Omental fat pad (tissue), 4 donors: ENCODE measurements around the gene PLBD1. TPM values are rescaled to one million over a fixed set of nuclear protein-coding genes. Genes with fewer than 3 reads are reported as not detected.

Experiments used
- ATAC-seq: fragments of 150-250 bp; one replicate; pipeline ENCODE4 v1.9.1; 2016; ENCODE audit warnings: mild to moderate bottlenecking, moderate library complexity; ENCODE audit not compliant: low FRiP score
- DNase-seq: peaks from one replicate; pipeline ENCODE4 v3.0.0-alpha.2; 2019; ENCODE audit warnings: low spot score
- small RNA-seq: library from RNA; depleted of rRNA; stranded (forward); fragments of <200 nt; gene quantifications from one replicate; pipeline ENCODE3, GENCODE V24; 2016
- total RNA-seq, 4 donors: library from RNA; depleted of rRNA; stranded (reverse); fragments of >200 nt; gene quantifications; one replicate each; pipeline ENCODE4 v1.1.0, GENCODE V29; 2016
- TF ChIP-seq, protein P1 (sequence below), 3 donors: fragments of 450-650 bp; IDR thresholded peaks; one replicate each; pipeline ENCODE4 v1.5.1; 2016 to 2017; ENCODE audit warnings: antibody characterized with exemption in 3 of 3, mild to moderate bottlenecking in 3 of 3, moderate library complexity in 2 of 3

PLBD1 gene
- total RNA-seq, 4 donors from 2014 or later, result 16.1 to 26.5 (median 19.8) TPM

DNA sequence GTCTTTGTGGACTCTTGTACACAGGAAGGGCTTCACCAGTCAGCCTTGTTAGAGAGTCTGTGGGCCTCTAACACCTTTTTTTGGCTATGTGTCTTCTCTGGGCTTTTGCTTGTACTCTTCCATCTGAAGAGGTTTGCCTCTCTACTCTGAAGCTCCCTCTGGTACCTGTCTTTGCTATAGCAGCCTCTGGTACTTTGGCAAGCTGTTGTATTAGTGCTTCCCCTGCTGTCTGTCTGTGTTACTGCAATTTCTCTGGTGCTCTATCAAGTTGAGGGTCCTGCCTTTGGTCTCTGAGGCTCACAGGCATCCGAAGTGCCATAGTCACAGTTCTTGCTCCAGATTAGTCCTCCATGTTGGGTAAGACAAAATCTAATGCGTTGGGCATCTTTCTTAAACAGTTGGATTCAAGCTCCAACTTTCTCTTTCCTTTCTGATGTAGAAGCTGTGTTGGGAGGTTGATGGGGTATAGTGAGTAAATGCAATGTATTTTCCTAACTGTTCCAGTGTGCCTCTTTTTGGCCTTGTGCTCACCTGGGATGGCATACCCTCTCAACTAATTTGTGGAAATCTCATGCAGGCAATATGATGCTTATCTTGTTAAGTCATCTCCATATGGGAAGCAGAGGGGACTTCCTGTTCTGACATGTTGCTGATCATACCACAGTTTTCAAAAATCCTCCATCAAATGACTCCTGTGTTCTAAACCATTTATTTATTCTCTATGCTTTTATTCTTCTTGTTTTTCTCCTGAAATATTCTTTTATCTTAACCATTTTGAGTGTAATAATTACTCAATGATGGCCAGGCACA is 113.4 kb downstream of the PLBD1 start:
- no peak for DNase-seq
- no peak for ATAC-seq
- TF ChIP-seq, protein P1, sequence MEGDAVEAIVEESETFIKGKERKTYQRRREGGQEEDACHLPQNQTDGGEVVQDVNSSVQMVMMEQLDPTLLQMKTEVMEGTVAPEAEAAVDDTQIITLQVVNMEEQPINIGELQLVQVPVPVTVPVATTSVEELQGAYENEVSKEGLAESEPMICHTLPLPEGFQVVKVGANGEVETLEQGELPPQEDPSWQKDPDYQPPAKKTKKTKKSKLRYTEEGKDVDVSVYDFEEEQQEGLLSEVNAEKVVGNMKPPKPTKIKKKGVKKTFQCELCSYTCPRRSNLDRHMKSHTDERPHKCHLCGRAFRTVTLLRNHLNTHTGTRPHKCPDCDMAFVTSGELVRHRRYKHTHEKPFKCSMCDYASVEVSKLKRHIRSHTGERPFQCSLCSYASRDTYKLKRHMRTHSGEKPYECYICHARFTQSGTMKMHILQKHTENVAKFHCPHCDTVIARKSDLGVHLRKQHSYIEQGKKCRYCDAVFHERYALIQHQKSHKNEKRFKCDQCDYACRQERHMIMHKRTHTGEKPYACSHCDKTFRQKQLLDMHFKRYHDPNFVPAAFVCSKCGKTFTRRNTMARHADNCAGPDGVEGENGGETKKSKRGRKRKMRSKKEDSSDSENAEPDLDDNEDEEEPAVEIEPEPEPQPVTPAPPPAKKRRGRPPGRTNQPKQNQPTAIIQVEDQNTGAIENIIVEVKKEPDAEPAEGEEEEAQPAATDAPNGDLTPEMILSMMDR (IDR thresholded peaks at IDR 0.05), result no peak

Small RNA genes lying within 50 kb of the gene (small RNA-seq; reads per million reads assigned to genes)
- not detected for gene RN7SKP134

Other genes starting within 250 kb of the PLBD1 start
- 10 to 100 TPM; 23.9 to 70.0 (median 34.2) TPM for gene ATF7IP, start 202.2 kb downstream of the PLBD1 start, total RNA-seq
- not detected for gene GUCY2C, start 128.7 kb upstream of the PLBD1 start, total RNA-seq
- 10 to 100 TPM; 17.2 to 29.7 (median 19.3) TPM for gene WBP11, start 235.6 kb upstream of the PLBD1 start, total RNA-seq
- gene C12orf60, start 235.8 kb upstream of the PLBD1 start, total RNA-seq, result 1 to 10 TPM in 1 of 4 donors, under 1 TPM in 2, not detected in 1; 0.36 to 1.6 (median 0.56) TPM
- gene SMCO3, start 246.3 kb upstream of the PLBD1 start, total RNA-seq, result not detected